Smooth muscle cell (in vitro differentiated cells): ENCODE results near the gene ZNF738. TPM values are rescaled to one million over a fixed set of nuclear protein-coding genes. Genes with fewer than 3 reads are reported as not detected.

ENCODE experiments used
- DNase-seq: peaks from one replicate; lab custom pipeline; 2025; ENCODE audit not compliant: unreplicated experiment; lab: John Stamatoyannopoulos, UW
- H2AFZ ChIP-seq: fragments of 200-600 bp; sonication (generic); 2 replicates; pipeline ENCODE4 v1.6.0; 2016; ENCODE audit warnings: antibody characterized with exemption, low read depth, mild to moderate bottlenecking
- H3F3A ChIP-seq: fragments of 200-600 bp; sonication (generic); 2 replicates; pipeline ENCODE4 v1.6.0; 2017; ENCODE audit warnings: antibody characterized with exemption, low read depth
- H3K27ac ChIP-seq: fragments of 200-600 bp; sonication (generic); 2 replicates; pipeline ENCODE4 v1.5.1; 2016; ENCODE audit warnings: low read depth, mild to moderate bottlenecking
- H3K27me3 ChIP-seq: fragments of 200-600 bp; sonication (generic); 2 replicates; pipeline ENCODE4 v1.6.1; 2016; ENCODE audit warnings: low read depth, mild to moderate bottlenecking
- H3K36me3 ChIP-seq: fragments of 200-600 bp; sonication (generic); 2 replicates; pipeline ENCODE4 v1.5.1; 2016; ENCODE audit warnings: low read depth
- H3K4me1 ChIP-seq: fragments of 200-600 bp; sonication (generic); 2 replicates; pipeline ENCODE4 v1.5.1; 2016; ENCODE audit warnings: low read depth
- H3K4me2 ChIP-seq: fragments of 200-600 bp; sonication (generic); 2 replicates; pipeline ENCODE4 v1.6.0; 2016; ENCODE audit warnings: mild to moderate bottlenecking
- H3K4me3 ChIP-seq: fragments of 200-600 bp; sonication (generic); 2 replicates; pipeline ENCODE4 v1.5.1; 2016; ENCODE audit warnings: mild to moderate bottlenecking
- H3K79me2 ChIP-seq: fragments of 200-600 bp; sonication (generic); 2 replicates; pipeline ENCODE4 v1.6.0; 2016; ENCODE audit warnings: low read depth, mild to moderate bottlenecking
- H3K9ac ChIP-seq: fragments of 200-600 bp; sonication (generic); 2 replicates; pipeline ENCODE4 v1.6.0; 2016; ENCODE audit warnings: low read depth
- H3K9me3 ChIP-seq: fragments of 200-600 bp; sonication (generic); replicated peaks from 2 replicates; pipeline ENCODE4 v1.5.1; 2016; ENCODE audit warnings: low read depth
- H4K20me1 ChIP-seq: fragments of 200-600 bp; sonication (generic); 2 replicates; pipeline ENCODE4 v1.6.0; 2016; ENCODE audit warnings: low read depth
- WGBS: methylation state at CpG from one replicate; pipeline ENCODE4 v1.1.7; 2016; ENCODE audit warnings: low lambda C conversion rate; 5-methylcytosine and 5-hydroxymethylcytosine counted together
- polyA plus RNA-seq: library from polyadenylated mRNA; unstranded; fragments of >200 nt; fragmentation: Nextera tagmentation; extraction: Ambion mirVana; gene quantifications from 2 replicates; pipeline ENCODE4 v1.2.1, GENCODE V29; 2016
- total RNA-seq: library from RNA; depleted of rRNA; stranded (reverse); fragments of >200 nt; gene quantifications from 2 replicates; pipeline ENCODE4 v1.2.3, GENCODE V29; 2014
- TF ChIP-seq, protein P1 (sequence below): fragments of 200-600 bp; sonication (generic); IDR thresholded peaks from 2 replicates; pipeline ENCODE4 v1.5.1; 2017; ENCODE audit warnings: borderline replicate concordance, mild to moderate bottlenecking, antibody characterized with exemption; ENCODE audit not compliant: insufficient read depth, poor library complexity, severe bottlenecking

ZNF738 gene
- total and polyA plus RNA-seq, 2 experiments from 2014 or later = 8.5 to 11.0 TPM

DNA sequence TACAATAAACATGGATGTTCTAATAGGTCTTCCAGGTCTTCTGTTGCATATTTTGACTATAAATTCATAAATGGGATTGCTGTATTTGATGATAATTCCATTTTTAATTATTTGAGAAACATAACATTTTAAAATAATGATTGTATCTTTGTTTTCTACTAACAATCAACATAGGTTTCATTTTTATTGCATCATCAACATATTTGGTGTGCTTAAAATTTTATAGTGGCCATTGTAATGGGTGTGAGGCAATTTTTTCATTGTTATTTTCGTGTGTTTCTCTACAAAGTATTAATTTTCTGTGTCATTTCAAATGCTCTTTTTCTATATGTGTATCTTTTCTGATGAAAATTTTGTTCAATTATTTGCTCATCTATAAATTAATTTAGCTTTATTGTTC lies 51.4 kb downstream of the ZNF738 start:
- Histone ChIP-seq H3K9me3 (peaks cover 35% of the 10 kb centered on the region), H3K4me1 (no peaks in the 10 kb centered on the region), H3K4me3 (no peak overlapping the region), H3K9ac (no peak overlapping the region), H3F3A (no peaks in the 10 kb centered on the region), H3K79me2 (peaks cover 21% of the 10 kb centered on the region), H2AFZ (no peak overlapping the region), H3K27ac (no peak overlapping the region), H3K4me2 (no peak overlapping the region), H3K36me3 (peaks cover 59% of the 10 kb centered on the region), H4K20me1 (no peaks in the 10 kb centered on the region), H3K27me3 (no peaks in the 10 kb centered on the region)
- TF ChIP-seq, protein P1, sequence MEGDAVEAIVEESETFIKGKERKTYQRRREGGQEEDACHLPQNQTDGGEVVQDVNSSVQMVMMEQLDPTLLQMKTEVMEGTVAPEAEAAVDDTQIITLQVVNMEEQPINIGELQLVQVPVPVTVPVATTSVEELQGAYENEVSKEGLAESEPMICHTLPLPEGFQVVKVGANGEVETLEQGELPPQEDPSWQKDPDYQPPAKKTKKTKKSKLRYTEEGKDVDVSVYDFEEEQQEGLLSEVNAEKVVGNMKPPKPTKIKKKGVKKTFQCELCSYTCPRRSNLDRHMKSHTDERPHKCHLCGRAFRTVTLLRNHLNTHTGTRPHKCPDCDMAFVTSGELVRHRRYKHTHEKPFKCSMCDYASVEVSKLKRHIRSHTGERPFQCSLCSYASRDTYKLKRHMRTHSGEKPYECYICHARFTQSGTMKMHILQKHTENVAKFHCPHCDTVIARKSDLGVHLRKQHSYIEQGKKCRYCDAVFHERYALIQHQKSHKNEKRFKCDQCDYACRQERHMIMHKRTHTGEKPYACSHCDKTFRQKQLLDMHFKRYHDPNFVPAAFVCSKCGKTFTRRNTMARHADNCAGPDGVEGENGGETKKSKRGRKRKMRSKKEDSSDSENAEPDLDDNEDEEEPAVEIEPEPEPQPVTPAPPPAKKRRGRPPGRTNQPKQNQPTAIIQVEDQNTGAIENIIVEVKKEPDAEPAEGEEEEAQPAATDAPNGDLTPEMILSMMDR = no peak
- DNase-seq = no peak
- 91% methylated on average over 1 of the region's 1 CpG for WGBS

DNA sequence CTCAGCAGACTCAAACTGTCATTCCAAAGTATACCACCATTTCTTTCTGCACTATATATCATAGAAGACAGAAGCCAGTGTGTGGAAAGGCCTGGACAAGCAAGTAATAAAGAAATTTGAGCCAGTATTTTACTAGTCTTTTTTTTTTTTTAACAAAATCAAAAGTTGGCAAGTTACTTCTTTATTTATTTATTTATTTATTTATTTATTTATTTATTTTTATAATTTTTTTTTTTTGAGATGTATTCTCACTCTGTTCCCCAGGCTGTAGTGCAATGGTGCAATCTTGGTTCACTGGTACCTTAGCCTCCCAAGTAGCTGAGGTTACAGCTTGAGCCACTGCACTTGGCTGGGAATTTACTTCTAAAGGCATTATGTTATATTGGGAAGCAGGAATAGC lies 63.4 kb downstream of the ZNF738 start:
- Histone ChIP-seq H3K4me2 (no peak overlapping the region), H4K20me1 (no peaks in the 10 kb centered on the region), H3F3A (no peaks in the 10 kb centered on the region), H3K9ac (no peak overlapping the region), H3K36me3 (peaks cover 38% of the 10 kb centered on the region), H3K4me3 (no peak overlapping the region), H3K9me3 (peaks cover 70% of the 10 kb centered on the region), H3K4me1 (no peaks in the 10 kb centered on the region), H3K27ac (no peak overlapping the region), H3K27me3 (no peaks in the 10 kb centered on the region), H3K79me2 (no peaks in the 10 kb centered on the region), H2AFZ (no peak overlapping the region)
- DNase-seq = no peak
- TF ChIP-seq, protein P1 = no peak

DNA sequence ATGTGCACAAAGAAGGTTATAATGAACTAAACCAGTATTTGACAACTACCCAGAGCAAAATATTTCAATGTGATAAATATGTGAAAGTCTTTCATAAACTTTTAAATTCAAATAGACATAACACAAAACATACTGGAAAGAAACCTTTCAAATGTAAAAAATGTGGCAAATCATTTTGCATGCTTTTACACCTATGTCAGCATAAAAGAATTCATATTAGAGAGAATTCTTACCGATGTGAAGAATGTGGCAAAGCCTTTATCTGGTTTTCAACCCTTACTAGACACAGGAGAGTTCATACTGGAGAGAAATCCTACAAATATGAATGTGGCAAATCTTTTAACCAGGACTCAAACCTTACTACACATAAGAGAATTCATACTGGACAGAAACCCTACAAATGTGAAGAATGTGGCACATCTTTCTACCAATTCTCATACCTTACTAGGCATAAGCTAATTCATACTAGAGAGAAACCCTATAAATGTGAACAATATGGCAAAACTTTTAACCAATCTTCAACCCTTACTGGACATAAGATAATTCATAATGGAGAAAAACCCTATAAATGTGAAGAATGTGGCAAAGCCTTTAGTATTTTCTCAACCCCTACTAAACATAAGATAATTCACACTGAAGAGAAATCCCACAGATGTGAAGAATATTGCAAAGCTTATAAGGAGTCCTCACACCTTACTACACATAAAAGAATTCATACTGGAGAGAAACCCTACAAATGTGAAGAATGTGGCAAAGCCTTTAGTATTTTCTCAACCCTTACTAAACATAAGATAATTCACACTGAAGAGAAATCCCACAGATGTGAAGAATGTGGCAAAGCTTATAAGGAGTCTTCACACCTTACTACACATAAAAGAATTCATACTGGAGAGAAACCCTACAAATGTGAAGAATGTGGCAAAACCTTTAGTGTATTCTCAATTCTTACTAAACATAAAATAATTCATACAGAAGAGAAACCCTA lies 64.5 kb downstream of the ZNF738 start:
- WGBS = 100% methylated on average over 1 of the region's 1 CpG

More for the DNA sequence above, 64.5 kb downstream of the ZNF738 start:
- DNase-seq = no peak
- Histone ChIP-seq H3K9ac (no peak overlapping the region), H3F3A (no peaks in the 10 kb centered on the region), H3K4me1 (no peaks in the 10 kb centered on the region), H3K27ac (no peak overlapping the region), H3K4me2 (no peak overlapping the region), H2AFZ (no peak overlapping the region), H3K27me3 (no peaks in the 10 kb centered on the region), H4K20me1 (no peaks in the 10 kb centered on the region), H3K79me2 (no peaks in the 10 kb centered on the region), H3K36me3 (peaks cover 38% of the 10 kb centered on the region), H3K9me3 (peaks cover 73% of the 10 kb centered on the region), H3K4me3 (peak overlapping the region; percentile 11)
- TF ChIP-seq, protein P1 = no peak

Other genes with a start within 250 kb of the ZNF738 start
- gene ZNF431, start 217.0 kb upstream of the ZNF738 start, total RNA-seq = 13.9 and 14.7 TPM in 2 replicates
- 5.2 and 9.2 TPM in 2 replicates for gene ZNF431, start 217.0 kb upstream of the ZNF738 start, polyA plus RNA-seq
- 11.3 and 12.1 TPM in 2 replicates for gene ZNF708, start 29.6 kb upstream of the ZNF738 start, total RNA-seq
- 0.65 and 1.5 TPM in 2 replicates for gene ZNF708, start 29.6 kb upstream of the ZNF738 start, polyA plus RNA-seq
- gene ZNF493, start 38.1 kb downstream of the ZNF738 start, total RNA-seq = 20.3 and 23.9 TPM in 2 replicates
- gene ZNF493, start 38.1 kb downstream of the ZNF738 start, polyA plus RNA-seq = 2.6 and 8.2 TPM in 2 replicates
- gene ZNF429, start 146.6 kb downstream of the ZNF738 start, total RNA-seq = 7.8 and 9.8 TPM in 2 replicates
- gene ZNF429, start 146.6 kb downstream of the ZNF738 start, polyA plus RNA-seq = 9.2 and 10.4 TPM in 2 replicates